Stimulated activated CD8-positive, alpha-beta memory T cell treated with anti-CD3 and anti-CD28 coated beads, Interleukin-12 subunit alpha, Interleukin-12 subunit beta, amount 100 ng/mL, for 4 hours (primary cell): ENCODE data around the gene MATK.
"Not testable (repeated sequence)": the region's sequence is repeated elsewhere in the genome, so short reads cannot be mapped to it uniquely, and the experiment has no call there.

ENCODE experiments used
- DNase-seq: peaks from one replicate; pipeline ENCODE4 v3.0.0-alpha.2; 2020; ENCODE audit warnings: low read depth

The MATK gene

DNA sequence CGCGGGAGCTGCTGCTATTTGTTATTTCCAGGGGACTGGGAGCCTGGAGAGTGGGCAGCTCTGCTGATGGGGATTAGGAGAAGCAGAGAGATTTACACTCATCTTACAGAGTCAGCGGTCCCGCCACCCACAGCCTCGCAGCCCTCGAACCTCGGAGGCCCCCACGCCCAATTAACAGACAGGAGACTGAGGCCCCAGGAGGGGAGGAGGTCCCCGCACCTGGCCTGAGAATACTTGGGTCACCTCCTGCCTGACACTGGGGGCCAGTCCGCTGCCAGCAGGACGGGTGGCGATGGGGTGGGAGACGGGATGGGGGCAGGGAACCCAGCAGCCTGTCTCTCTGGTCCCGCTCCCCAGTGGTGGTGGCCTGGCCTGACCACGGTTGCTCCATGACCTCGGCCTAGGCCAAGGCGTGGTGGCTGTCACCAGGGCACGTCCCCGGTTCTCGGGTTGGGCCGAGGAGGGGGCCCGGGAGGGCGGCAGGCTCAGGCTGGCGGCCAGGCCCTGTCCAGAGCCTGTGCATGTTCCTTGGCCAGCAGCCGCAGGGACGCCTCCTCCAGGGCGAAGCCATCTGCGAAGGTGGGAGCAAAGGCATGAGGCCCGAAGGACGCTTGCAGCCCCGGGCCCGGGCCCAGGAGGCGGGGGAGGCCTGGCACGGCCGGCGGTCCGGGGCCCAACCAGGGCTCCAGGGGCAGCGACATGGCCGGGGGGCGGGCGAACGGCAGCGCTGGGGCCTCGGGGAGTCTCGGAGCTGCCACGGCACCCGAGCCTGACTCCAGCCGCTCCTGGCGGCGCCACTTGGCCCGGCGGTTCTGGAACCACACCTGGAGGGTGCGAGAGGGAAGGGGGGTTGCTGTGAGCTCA, 15.8 kb downstream of the MATK start:
- no peak for DNase-seq

DNA sequence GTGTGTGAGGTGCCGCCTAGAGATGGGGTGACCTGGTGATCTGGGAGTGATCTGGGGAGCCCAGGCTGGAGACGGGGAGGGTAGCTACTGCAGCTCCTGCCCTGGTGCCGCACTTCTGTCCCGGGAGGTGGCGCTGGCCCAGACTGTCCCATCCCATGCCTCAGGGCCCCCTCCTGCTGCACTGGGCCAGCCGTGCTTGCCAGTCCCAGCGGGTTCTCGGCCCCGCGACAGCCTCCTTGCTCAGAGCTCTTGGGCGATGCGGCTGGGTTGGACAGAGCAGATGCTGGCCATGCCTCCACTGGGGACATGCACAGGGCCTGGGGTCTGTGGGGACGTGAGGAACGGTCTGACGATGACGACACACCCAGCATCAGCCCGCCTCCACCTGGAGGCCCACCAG, 16.7 kb downstream of the MATK start:
- no peak for DNase-seq

DNA sequence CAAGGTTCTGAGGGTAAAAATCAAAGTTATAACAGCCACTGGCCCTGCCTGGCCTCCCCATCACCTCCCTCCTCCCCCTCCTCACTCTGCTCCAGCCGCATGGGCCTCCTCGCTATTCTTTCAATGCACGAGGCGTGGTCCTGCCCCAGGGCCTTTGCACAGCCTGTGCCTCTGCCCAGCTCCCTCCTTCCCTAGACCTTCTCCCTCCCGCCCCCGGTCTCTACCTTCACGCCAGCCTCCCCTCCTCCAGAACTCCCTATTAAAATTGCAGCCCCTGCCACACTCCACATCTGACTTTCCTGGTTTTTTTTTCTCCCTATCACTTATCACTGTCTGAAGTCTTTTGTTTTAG, 17.5 kb downstream of the MATK start:
- no peak for DNase-seq

DNA sequence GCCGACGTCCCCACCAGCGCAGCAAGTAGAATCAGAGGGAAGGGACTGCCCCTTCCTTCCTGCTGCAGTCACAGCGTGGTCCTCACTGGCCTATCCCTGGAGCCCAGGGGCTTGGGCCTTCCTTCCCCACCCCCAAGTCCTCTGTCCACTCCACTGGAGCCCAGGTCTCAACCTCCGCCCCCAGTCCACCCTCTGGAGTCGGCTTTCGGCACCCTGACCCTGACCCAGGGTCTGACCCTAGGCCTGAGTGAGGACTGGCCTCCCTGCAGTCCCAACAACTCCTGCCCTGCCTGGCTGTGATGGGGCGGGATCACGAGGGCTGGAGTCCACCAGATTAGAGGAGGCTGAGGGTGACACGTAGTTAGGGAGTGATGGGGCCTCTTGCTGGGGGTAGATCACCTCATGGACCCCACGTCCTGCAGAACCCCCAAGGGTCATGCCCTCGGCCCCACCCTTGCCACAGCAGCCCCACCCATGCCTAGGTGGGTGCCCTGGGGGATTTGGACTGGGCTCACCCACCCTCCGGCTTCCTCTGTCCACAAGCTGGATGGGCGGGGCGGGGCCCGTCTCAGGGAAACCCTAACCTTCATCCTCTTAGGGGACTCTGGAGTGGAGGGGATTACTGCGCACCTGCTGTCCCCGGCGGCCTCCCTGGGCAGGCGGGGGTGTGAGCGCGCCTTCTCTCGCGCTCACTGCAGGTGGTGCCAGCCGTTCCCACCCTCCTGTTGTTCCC, 18.0 kb downstream of the MATK start:
- DNase-seq = no peak

DNA sequence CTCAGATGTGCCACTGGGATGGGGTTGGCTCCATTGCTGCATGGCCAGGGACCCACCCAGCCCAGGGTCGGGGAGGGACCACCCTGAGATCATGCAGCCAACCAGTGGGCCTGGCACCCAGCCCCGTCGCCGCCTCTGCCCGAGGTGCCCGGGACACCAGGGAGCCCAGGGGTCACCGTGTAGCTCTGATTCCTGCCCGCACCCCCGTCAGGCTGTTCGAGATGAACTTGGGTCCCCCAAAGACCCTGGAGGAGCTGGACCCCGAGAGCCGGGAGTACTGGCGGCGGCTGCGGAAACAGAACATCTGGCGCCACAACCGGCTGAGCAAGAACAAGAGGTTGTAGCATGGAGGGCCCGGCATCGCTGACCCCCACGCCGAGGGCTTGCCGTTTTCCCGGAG, 19.1 kb downstream of the MATK start:
- no peak for DNase-seq

DNA sequence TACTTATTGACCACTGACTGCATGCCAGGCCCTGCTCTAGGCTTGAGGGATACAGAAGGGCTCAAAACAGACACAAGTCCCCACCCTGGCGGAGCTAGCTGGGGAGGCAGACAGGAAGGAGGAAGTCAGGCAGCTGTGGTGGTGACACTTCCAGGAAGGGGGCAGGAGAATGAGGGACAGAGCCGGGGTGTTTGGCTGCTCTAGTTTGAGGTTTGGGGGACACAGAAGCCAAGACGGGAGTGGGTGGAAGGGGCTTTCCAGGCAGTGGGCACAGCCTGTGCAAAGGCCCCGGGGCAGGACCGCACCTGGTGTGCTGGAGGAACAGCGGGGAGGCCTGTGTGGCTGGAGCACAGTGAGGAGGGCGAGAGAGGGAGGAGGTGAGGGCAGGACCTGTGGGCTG, 19.7 kb downstream of the MATK start:
- DNase-seq = no peak

DNA sequence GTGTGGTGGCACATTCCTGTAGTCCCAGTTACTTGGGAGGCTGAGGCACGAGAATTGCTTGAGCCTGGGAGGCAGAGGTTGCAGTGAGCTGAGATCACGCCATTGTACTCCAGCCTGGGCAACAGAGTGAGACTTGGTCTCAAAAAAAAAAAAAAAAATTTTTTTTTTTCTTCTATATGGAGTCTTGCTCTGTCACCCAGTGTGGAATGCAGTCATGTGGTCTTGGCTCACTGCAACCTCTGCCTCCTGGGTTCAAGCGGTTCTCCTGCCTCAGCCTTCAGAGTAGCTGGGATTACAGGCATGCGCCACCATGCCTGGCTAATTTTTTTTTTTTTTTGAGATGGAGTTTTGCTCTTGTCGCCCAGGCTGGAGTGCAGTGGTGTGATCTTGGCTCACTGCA, 20.4 kb downstream of the MATK start:
- DNase-seq = not testable (repeated sequence)

DNA sequence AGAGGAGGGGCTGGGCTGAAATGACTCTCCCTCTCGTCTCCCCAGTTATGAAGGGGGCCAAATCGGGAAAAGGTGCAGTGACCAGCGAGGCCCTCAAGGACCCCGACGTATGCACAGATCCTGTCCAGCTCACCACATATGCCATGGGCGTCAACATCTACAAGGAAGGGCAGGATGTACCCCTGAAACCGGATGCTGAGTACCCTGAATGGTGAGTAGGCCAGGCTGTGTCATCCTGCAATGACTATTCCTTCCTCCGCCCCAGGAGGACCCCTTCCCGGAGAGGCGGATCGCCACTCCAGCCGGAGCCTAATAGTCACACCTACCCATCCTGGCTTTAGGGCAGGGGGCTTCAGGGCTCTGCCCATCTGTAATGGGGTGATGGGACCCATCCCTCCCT, 21.1 kb downstream of the MATK start:
- no peak for DNase-seq

DNA sequence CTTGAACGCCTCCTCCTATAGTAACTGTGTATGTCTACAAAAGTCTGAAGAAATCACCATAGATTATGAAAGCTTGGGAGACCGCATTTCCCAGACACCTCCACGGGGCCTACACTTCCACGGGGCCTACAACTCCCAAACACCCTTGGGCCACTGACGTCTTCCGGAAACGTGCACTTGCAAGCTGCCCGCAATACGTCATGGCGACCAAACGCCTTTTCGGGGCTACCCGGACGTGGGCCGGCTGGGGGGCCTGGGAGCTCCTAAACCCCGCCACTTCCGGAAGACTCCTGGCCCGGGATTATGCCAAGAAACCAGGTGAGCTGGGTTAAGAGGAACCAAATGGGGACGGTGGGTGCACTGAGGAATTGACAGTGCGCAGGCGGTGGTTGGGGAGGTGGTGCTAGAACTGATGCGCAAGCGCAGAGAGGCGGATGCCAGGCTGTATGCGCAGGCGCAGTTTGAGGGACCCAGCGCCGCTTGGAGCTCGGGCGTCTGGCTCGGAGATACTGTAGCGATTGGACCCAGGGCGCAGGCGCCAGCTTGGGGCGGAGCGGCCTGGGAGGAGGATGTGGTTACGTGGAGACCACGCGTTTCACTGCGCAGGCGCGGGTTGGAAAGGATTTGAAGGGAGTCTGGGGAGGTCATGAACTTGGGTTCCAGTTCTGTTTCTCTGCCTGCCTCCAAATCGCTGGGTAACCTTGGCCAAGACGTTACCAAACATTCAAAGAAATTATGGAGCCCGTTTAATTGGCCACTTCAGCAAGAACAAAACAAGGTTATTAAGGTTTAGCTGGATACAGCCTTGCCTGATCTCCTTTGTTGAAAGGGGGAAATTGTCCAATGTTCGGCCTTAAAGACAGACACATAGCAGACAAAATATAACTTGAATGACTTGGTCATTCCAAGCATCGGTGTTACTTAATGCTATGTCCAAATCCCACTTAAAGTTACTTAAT, 23.4 kb downstream of the MATK start, which contains the start of gene MRPL54:
Gene MRPL54, plus strand, starts transcription at position 182 of the 959 bp plus-strand sequence. Its CDS starts 19 bp downstream, at position 201.
- DNase-seq = peak; percentile 99

DNA sequence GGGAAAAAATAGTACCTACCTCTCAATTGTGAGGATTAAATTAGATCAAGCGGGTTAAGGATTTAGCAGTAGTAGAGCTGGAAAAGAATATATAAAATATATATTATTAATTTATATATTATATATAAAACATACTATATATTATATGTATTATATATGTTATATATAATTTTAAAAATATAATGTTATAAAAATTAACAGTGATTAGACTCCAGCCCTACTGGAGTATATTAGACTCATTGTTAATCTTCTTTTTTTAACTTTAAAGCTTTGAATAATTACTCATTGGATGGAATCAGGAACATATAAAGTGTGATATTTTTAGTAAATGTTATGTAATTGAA, 24.1 kb downstream of the MATK start:
- DNase-seq = no peak

DNA sequence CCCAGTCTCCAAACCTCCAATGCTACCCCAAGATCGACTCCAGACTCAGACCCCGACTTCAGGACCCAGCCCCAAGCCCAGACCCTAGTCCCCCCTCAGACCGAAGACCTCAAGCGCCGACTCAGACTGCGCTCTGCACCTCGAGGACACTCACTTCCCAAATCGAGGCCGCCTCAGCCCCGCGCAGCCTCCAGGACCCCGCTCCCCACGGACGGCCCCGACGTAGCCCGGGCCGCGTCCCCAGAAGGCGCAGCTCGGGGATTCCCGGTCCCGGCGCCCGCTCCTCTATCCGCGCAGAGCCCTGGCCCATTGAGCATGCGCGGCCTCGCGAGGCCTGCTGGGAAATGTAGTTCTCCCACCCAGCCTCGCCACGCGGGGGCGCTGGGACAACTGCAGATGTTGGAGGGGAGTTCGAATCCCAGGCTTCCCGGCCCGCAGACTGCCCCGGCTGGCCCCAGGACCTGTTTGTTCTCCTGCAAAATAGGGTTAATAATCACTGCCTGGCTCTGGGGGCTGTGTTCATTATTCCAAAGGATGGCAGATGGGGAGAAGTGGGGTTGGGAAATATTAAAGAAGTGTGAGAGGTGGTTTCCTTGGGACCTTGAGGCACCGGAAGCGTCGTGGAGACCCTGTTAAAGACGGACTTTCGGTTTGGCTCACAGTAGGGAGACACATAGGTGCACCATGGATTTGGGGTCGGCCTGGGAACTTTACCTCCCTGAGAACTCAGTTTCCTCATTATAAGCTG, 24.6 kb downstream of the MATK start, which contains the start of gene APBA3:
Gene APBA3, minus strand, starts transcription at position 311 of the 748 bp plus-strand sequence. CDS start 1,428 bp downstream, outside the sequence.
- DNase-seq = peak; percentile 93

DNA sequence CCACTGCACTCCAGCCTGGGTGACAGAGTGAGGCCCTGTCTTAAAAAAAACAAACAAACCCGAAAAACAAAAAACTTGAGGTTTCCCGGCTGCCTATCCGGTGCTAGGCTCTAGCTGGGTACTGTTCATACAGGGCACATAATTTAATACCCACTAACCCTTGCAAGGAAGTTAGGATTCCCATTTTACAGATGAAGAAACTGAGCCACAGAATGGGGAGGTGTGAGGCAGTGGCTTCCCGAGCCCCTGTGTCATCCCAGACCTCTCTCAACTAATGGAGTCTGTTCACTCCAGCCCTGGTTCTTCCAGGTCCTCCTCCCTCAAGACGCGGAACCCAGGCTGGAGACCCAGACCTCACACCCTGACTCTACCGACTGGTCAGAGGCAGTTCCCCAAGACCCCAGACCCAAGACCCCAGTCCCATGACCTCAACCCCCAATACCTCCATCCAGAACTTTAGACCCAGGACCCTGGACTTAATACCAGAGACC, 25.3 kb downstream of the MATK start:
- DNase-seq = no peak

DNA sequence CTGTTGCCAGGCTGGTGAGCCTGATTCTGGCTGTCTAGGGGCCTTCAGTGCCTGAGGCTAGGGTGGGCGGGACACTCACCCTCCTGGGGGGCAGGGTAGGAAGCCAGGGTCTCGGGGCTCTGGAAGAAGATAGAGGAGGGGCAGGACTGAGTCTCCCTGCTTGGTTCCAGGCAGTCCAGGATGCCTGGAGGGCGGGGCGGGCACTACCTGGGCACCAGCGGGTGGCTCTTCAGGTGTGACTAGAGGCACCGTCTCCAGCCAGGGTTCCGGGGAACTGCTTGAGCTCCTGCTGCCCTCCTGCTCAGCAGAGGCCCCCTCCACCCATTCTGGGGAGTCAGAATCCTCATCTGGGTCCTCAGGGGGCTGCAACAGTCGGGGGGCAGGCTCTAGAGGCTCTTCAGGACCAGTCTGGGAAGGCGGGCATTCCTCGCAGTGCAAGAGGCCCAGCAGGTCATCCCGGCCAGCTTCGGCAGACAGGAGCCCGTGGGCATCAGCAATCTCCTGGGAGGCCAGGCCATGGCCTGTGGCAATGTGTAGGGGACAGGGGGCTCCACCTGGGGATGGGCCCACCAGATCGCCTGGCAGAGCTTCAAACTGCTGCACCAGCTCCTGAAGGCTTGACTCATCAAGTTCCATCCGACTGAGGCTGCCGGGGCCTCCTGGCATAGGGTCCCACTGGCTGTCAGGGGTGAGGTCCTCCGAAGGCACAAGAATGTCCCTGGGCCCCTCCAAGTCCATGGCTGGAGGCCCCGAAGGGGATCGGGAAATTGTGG, 26.5 kb downstream of the MATK start:
- no peak for DNase-seq

DNA sequence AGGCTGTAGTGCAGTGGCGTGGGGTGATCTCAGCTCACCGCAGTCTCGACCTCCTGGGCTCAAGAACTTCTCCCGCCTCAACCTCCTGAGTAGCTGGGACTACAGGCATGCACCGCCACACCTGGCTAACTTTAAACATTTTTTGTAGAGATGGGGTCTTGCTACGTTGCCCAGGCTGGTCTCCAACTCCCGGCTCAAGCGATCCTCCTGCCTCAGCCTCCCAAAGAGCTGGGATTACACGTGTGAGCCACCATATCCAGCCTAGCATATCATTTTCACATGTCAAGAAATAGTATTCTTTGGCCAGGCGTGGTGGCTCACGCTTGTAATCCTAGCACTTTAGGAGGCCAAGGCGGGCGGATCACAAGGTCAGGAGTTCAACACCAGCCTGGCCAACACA, 27.9 kb downstream of the MATK start:
- not testable (repeated sequence) for DNase-seq

DNA sequence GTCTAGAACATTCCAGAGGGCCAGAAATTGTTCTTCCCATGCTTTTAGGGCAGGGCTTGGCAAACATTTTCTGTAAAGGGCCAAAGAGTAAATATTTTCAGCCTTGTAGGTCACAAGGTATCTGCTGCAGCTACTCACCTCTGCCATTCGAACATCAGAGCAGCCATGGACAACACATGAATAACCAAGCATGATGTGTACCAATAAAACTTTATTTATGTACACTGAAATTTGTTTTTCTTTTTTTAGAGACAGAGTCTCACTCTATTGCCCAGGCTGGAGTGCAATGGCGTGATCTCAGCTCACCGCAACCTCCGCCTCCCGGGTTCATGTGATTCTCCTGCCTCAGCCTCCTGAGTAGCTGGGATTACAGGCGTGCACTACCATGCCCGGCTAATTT, 28.5 kb downstream of the MATK start:
- not testable (repeated sequence) for DNase-seq

DNA sequence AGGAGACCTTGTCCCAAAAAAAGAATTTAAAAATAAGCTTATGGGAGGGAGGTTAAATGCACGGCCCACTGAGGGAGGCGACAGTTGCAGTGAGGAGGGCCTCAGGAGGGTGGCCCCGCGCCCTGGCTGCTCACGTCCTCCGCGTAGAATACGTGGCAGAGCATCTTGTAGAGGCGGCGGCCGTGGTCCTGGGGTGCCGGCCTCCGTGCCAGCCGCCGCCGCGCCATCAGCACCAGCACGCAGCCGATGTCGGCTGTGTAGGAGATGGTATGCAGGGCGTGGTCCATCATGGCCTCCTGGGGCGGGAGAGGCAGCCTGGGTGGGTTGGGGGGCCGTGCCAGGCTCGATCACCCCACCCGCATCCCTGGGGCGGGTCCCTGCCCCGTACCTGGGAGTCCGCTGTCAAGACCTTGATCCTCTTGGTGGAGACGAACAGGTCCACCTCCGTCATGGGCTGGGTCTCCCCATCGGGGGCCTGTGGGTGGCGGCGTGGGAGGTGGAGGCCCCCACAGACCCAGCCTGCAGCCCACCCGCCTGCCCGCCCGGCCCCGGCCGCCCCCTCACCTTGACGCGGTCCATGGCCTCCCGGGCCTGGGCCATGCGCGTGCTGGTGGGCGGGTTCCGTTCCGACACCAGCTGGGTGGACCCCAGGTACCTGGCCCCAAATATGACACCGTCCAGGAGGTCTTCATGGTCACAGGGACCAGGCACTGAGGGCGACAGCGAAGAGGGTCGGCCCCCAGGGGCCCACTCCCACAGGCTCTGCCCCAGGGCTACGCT, 32.4 kb downstream of the MATK start:
- DNase-seq = no peak

DNA sequence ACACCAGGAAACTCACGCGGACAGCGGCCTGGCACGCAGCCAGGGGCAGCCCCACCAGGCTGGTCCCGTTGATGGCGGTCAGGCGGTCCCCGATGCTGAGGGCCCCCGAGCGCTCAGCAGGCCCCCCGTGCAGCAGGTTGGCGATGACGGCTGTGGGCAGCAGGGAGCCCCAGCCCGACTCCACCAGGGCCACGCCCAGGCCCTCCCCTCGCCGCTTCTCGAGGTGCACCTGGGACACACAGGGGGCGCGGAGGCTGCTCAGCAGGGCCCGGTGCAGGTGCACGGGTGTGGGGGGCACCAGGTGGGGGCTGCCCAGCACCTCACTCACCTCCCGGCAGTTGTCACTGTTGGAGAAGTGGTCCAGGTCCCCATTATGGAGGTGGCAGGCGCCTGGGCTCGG, 33.7 kb downstream of the MATK start:
- DNase-seq = no peak

DNA sequence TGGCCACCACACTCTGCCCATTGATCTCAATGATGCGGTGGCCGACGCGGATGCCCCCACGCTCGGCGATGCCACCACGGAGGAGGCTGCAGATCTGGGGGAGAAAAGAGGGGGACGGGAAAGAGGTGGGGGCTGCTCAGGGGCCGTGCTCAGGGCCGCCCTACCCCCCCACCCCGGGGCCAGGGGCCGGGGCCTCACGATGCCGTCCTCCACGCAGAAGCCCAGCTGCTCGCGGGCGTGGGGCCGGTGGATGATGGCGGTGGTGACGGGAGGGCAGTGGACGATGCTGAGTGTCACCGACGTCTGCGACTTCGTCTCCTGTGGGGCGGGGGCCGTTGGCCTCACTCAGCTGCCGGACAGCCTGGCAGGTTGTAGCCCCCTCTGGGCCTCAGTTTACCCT, 34.9 kb downstream of the MATK start:
- DNase-seq = no peak

DNA sequence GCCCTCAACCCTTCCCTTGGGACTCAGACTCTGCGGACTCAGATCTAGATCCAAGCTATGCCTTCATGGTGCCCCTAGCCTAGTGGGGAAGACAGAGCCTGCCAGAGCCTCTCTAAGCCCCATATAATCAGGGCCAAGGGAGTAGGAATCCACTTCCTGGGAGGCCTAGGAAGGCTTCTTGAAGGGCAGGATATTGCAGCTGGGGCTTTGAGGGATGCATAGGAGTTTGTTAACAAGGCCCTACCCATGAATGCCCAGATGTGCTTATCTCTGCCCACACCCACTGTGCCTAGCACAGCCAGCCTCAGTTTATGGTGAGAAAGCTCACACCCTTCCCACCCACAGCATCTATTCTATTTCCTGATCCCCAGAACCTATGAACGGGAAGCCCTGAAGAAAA, 36.0 kb downstream of the MATK start:
- DNase-seq = no peak

DNA sequence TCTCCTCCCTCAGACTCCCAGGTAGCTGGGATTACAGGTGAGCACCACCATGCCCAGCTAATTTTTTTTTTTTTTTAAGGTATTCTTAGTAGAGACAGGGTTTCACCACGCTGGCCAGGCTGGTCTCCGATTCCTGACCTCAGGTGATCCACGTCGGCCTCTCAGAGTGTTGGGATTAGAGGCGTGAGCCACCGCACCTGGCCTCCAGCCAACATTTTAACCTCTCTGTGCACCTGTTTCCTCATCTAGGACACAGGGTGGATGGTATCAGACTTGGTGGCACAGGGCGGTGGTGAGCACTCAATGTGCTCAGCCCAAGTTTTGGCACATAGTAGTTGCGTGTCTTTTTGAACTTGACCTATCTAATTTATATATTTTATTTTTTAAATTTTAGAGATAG, 37.2 kb downstream of the MATK start:
- DNase-seq = no peak
